Panc1 (cell line): ENCODE measurements around the gene IFTAP.

Source experiments
- CTCF ChIP-seq: fragments of 450-650 bp; IDR thresholded peaks from 2 replicates; pipeline ENCODE4 v1.5.1; 2017; ENCODE audit warnings: mild to moderate bottlenecking
- POLR2AphosphoS5 ChIP-seq: IDR thresholded peaks from 2 replicates; pipeline ENCODE4 v1.6.1; 2012; ENCODE audit warnings: mild to moderate bottlenecking, low read depth, low read length, moderate library complexity
- SIN3A ChIP-seq: IDR thresholded peaks from 2 replicates; pipeline ENCODE4 v1.6.1; 2012; ENCODE audit warnings: low read depth, mild to moderate bottlenecking, low read length, moderate library complexity, borderline replicate concordance; ENCODE audit not compliant: insufficient read depth

- no peak for TF ChIP-seq CTCF
- no peak for TF ChIP-seq POLR2AphosphoS5
- no peak for TF ChIP-seq SIN3A
These were observed 15.8 kb upstream of the IFTAP start for GRCh38 chr11:36578458-36578857.
